Activated CD8-positive, alpha-beta memory T cell treated with anti-CD3 and anti-CD28 coated beads, Interleukin-2, amount 10 ng/mL, durations not matched to agents 7 days and 5 days (primary cell): ENCODE data around the gene FBXL17. TPM values are rescaled to one million over a fixed set of nuclear protein-coding genes. Genes with fewer than 3 reads are reported as not detected.

Experiments
- ATAC-seq: fragments of 150-1000 bp; cut with Tn5 transposase; one replicate; pipeline ENCODE4 v1.10.0; 2021; ENCODE audit warnings: moderate library complexity
- CTCF ChIA-PET: fragments of 350-600 bp; sonication (Branson Sonifier 250); formaldehyde crosslinking; loops from one replicate; lab custom pipeline; 2021; ENCODE audit warnings: antibody characterized with exemption; lab: Charles Lee
- DNase-seq: peaks from one replicate; pipeline ENCODE4 v3.0.0-alpha.2; 2020
- H3K27ac Mint-ChIP-seq: one replicate; pipeline ENCODE4 v1.8.0; 2021; ENCODE audit warnings: mild to moderate bottlenecking, mixed read lengths
- H3K27me3 Mint-ChIP-seq: one replicate; pipeline ENCODE4 v1.8.0; 2021; ENCODE audit warnings: mixed read lengths
- H3K36me3 Mint-ChIP-seq: one replicate; pipeline ENCODE4 v1.8.0; 2021; ENCODE audit warnings: mild to moderate bottlenecking, mixed read lengths
- H3K4me1 Mint-ChIP-seq: one replicate; pipeline ENCODE4 v1.8.0; 2021; ENCODE audit warnings: mixed read lengths
- H3K4me3 Mint-ChIP-seq: one replicate; pipeline ENCODE4 v1.8.0; 2021; ENCODE audit warnings: mild to moderate bottlenecking, moderate library complexity, mixed read lengths
- H3K9me3 Mint-ChIP-seq: one replicate; pipeline ENCODE4 v1.8.0; 2022; ENCODE audit warnings: low read depth, mixed read lengths
- total RNA-seq, 2 experiments: library from RNA; stranded (reverse); gene quantifications; one replicate each; pipeline ENCODE4 v1.2.3, GENCODE V29; 2021

FBXL17 gene
- total RNA-seq, 2 experiments from 2014 or later = 6.6 to 10.9 TPM

- Mint-ChIP-seq H3K4me1 (no peaks in the 10 kb centered on the region), H3K36me3 (no peaks in the 10 kb centered on the region), H3K27ac (no peak overlapping the region), H3K9me3 (no peaks in the 10 kb centered on the region), H3K4me3 (no peak overlapping the region), H3K27me3 (no peaks in the 10 kb centered on the region)
- no peak for ATAC-seq
- DNase-seq = no peak
- CTCF ChIA-PET = interaction anchor here (1.1 kb wide), 1 partner anchor 13 kb away, joined by 3 read pairs; no protein-coding TSS in a partner anchor
Measured at GRCh38 chr5:108101821-108102220, 280.1 kb downstream of the FBXL17 start.

GRCh38 chr5:108101130-108101529 is 280.8 kb downstream of the FBXL17 start:
- no peaks in the 10 kb centered on the region for H3K4me1 Mint-ChIP-seq
- no peak overlapping the region for H3K27ac Mint-ChIP-seq
- no peaks in the 10 kb centered on the region for H3K9me3 Mint-ChIP-seq
- ATAC-seq (no peak), DNase-seq (no peak)
- H3K27me3 Mint-ChIP-seq = no peaks in the 10 kb centered on the region
- no peak overlapping the region for H3K4me3 Mint-ChIP-seq
- H3K36me3 Mint-ChIP-seq = no peaks in the 10 kb centered on the region
- CTCF ChIA-PET = interaction anchor here (1.1 kb wide), 1 partner anchor 14 kb away, joined by 3 read pairs; no protein-coding TSS in a partner anchor

GRCh38 chr5:108094800-108095199 is 287.1 kb downstream of the FBXL17 start:
- DNase-seq = no peak
- Mint-ChIP-seq H3K4me3 (no peak overlapping the region), H3K4me1 (no peaks in the 10 kb centered on the region), H3K9me3 (no peaks in the 10 kb centered on the region), H3K36me3 (no peaks in the 10 kb centered on the region), H3K27ac (no peak overlapping the region), H3K27me3 (no peaks in the 10 kb centered on the region)
- ATAC-seq = no peak
- CTCF ChIA-PET = no interaction called here

GRCh38 chr5:108093186-108093585 is 288.7 kb downstream of the FBXL17 start:
- H3K4me1 Mint-ChIP-seq = no peaks in the 10 kb centered on the region
- CTCF ChIA-PET = interaction anchor here (0.6 kb wide), 1 partner anchor 419 kb away, joined by 3 read pairs; no protein-coding TSS in a partner anchor
- DNase-seq (no peak), ATAC-seq (no peak)
- H3K4me3 Mint-ChIP-seq = no peak overlapping the region
- no peaks in the 10 kb centered on the region for H3K27me3 Mint-ChIP-seq
- no peak overlapping the region for H3K27ac Mint-ChIP-seq
- H3K9me3 Mint-ChIP-seq = no peaks in the 10 kb centered on the region
- H3K36me3 Mint-ChIP-seq = no peaks in the 10 kb centered on the region

- no peak for ATAC-seq
- H3K27me3 Mint-ChIP-seq = no peaks in the 10 kb centered on the region
- no peak overlapping the region for H3K27ac Mint-ChIP-seq
- no peak for DNase-seq
- no peaks in the 10 kb centered on the region for H3K36me3 Mint-ChIP-seq
- no peaks in the 10 kb centered on the region for H3K9me3 Mint-ChIP-seq
- CTCF ChIA-PET = no interaction called here
- no peaks in the 10 kb centered on the region for H3K4me1 Mint-ChIP-seq
- H3K4me3 Mint-ChIP-seq = no peak overlapping the region
Measured at GRCh38 chr5:108090946-108091345, 291.0 kb downstream of the FBXL17 start.

- no peak for ATAC-seq
- H3K4me1 Mint-ChIP-seq = no peaks in the 10 kb centered on the region
- no peaks in the 10 kb centered on the region for H3K9me3 Mint-ChIP-seq
- no peak overlapping the region for H3K27ac Mint-ChIP-seq
- H3K36me3 Mint-ChIP-seq = no peaks in the 10 kb centered on the region
- no peak overlapping the region for H3K4me3 Mint-ChIP-seq
- H3K27me3 Mint-ChIP-seq = no peaks in the 10 kb centered on the region
- DNase-seq = no peak
- CTCF ChIA-PET = no interaction called here
Measured at GRCh38 chr5:108084105-108084504, 297.8 kb downstream of the FBXL17 start.

- no peak for DNase-seq
- ATAC-seq = no peak
- H3K27ac Mint-ChIP-seq = no peak overlapping the region
- H3K4me1 Mint-ChIP-seq = no peaks in the 10 kb centered on the region
- no peak overlapping the region for H3K4me3 Mint-ChIP-seq
- H3K27me3 Mint-ChIP-seq = no peaks in the 10 kb centered on the region
- CTCF ChIA-PET = no interaction called here
- no peaks in the 10 kb centered on the region for H3K36me3 Mint-ChIP-seq
- no peaks in the 10 kb centered on the region for H3K9me3 Mint-ChIP-seq
Measured at GRCh38 chr5:108083232-108083631, 298.7 kb downstream of the FBXL17 start.

GRCh38 chr5:108081707-108082106 is 300.2 kb downstream of the FBXL17 start:
- H3K4me3 Mint-ChIP-seq = no peak overlapping the region
- ATAC-seq (no peak), DNase-seq (no peak)
- CTCF ChIA-PET = no interaction called here
- no peaks in the 10 kb centered on the region for H3K27me3 Mint-ChIP-seq
- no peaks in the 10 kb centered on the region for H3K4me1 Mint-ChIP-seq
- no peaks in the 10 kb centered on the region for H3K9me3 Mint-ChIP-seq
- H3K36me3 Mint-ChIP-seq = no peaks in the 10 kb centered on the region
- H3K27ac Mint-ChIP-seq = no peak overlapping the region

GRCh38 chr5:108079753-108080152 is 302.1 kb downstream of the FBXL17 start:
- DNase-seq (no peak), ATAC-seq (no peak)
- Mint-ChIP-seq H3K4me1 (no peaks in the 10 kb centered on the region), H3K9me3 (no peaks in the 10 kb centered on the region), H3K36me3 (no peaks in the 10 kb centered on the region), H3K27ac (no peak overlapping the region), H3K4me3 (no peak overlapping the region), H3K27me3 (no peaks in the 10 kb centered on the region)
- CTCF ChIA-PET = interaction anchor here (0.6 kb wide), 1 partner anchor 10 kb away, joined by 3 read pairs; no protein-coding TSS in a partner anchor

- no peak for ATAC-seq
- Mint-ChIP-seq H3K36me3 (peaks cover 4% of the 10 kb centered on the region), H3K9me3 (no peaks in the 10 kb centered on the region), H3K27ac (no peak overlapping the region), H3K27me3 (no peaks in the 10 kb centered on the region), H3K4me1 (no peaks in the 10 kb centered on the region), H3K4me3 (no peak overlapping the region)
- CTCF ChIA-PET = interaction anchor here (0.6 kb wide), 1 partner anchor 9 kb away, joined by 3 read pairs; no protein-coding TSS in a partner anchor
- no peak for DNase-seq
Measured at GRCh38 chr5:108078882-108079281, 303.0 kb downstream of the FBXL17 start.

GRCh38 chr5:108078345-108078744 is 303.6 kb downstream of the FBXL17 start:
- CTCF ChIA-PET = interaction anchor here (1.0 kb wide), 1 partner anchor 24 kb away, joined by 4 read pairs; no protein-coding TSS in a partner anchor
- peaks cover 4% of the 10 kb centered on the region for H3K36me3 Mint-ChIP-seq
- no peaks in the 10 kb centered on the region for H3K4me1 Mint-ChIP-seq
- no peak overlapping the region for H3K4me3 Mint-ChIP-seq
- no peaks in the 10 kb centered on the region for H3K27me3 Mint-ChIP-seq
- ATAC-seq = no peak
- H3K27ac Mint-ChIP-seq = no peak overlapping the region
- H3K9me3 Mint-ChIP-seq = no peaks in the 10 kb centered on the region
- DNase-seq = no peak

- Mint-ChIP-seq H3K4me1 (no peaks in the 10 kb centered on the region), H3K27me3 (no peaks in the 10 kb centered on the region), H3K9me3 (no peaks in the 10 kb centered on the region), H3K36me3 (peaks cover 8% of the 10 kb centered on the region), H3K4me3 (no peak overlapping the region), H3K27ac (no peak overlapping the region)
- no peak for ATAC-seq
- CTCF ChIA-PET = no interaction called here
- DNase-seq = no peak
Measured at GRCh38 chr5:108074626-108075025, 307.3 kb downstream of the FBXL17 start.

- CTCF ChIA-PET = interaction anchor here (0.6 kb wide), 1 partner anchor 9 kb away, joined by 3 read pairs; no protein-coding TSS in a partner anchor
- H3K36me3 Mint-ChIP-seq = no peaks in the 10 kb centered on the region
- no peaks in the 10 kb centered on the region for H3K27me3 Mint-ChIP-seq
- no peak for DNase-seq
- no peaks in the 10 kb centered on the region for H3K4me1 Mint-ChIP-seq
- H3K27ac Mint-ChIP-seq = no peak overlapping the region
- H3K4me3 Mint-ChIP-seq = no peak overlapping the region
- no peaks in the 10 kb centered on the region for H3K9me3 Mint-ChIP-seq
- ATAC-seq = no peak
Measured at GRCh38 chr5:108064302-108064701, 317.6 kb downstream of the FBXL17 start.

GRCh38 chr5:108061941-108062340 is 320.0 kb downstream of the FBXL17 start:
- ATAC-seq (no peak), DNase-seq (no peak)
- Mint-ChIP-seq H3K27ac (no peak overlapping the region), H3K4me3 (no peak overlapping the region), H3K36me3 (no peaks in the 10 kb centered on the region), H3K27me3 (no peaks in the 10 kb centered on the region), H3K4me1 (no peaks in the 10 kb centered on the region), H3K9me3 (no peaks in the 10 kb centered on the region)
- CTCF ChIA-PET = no interaction called here
